ENCODE results near the gene FMNL2. TPM values are rescaled to one million over a fixed set of nuclear protein-coding genes. Genes with fewer than 3 reads are reported as not detected.
A peak's percentile ranks its signal among the peaks of the same experiment; 100 is the strongest.

Gene FMNL2
- total and polyA plus RNA-seq, 2 experiments from 2014 or later: 16.5 to 45.4 TPM

- H3K27ac Mint-ChIP-seq: peak overlapping the region; percentile 27; the same call in 1 of the 2 replicates
- peaks cover 99% of the 10 kb centered on the region for H3K79me2 ChIP-seq (replicated peaks; ENCODE audit: insufficient read depth)
Observed at GRCh38 chr2:152440460-152440859, 105.5 kb downstream of the FMNL2 start.

More at GRCh38 chr2:152440460-152440859, 105.5 kb downstream of the FMNL2 start:
- Histone ChIP-seq H3K4me3 (no peak overlapping the region), H3K36me3 (ENCODE audit: insufficient read depth) (no peaks in the 10 kb centered on the region), H3K9me2 (ENCODE audit: insufficient read depth) (0 out of 2 replicates have a peak, but pooled peaks cover 4% of the 10 kb centered on the region), H2AFZ (no peak overlapping the region), H3K27me3 (ENCODE audit: insufficient read depth) (no peaks in the 10 kb centered on the region), H3K4me2 (no peak overlapping the region), H3K27ac (ENCODE audit: low read depth) (no peak overlapping the region), H3K4me1 (ENCODE audit: insufficient read depth) (peaks cover 40% of the 10 kb centered on the region), H4K20me1 (replicated peaks; ENCODE audit: insufficient read depth) (peaks cover 4% of the 10 kb centered on the region; the same call in 1 of the 2 replicates), H3F3A (replicated peaks; ENCODE audit: low read depth) (no peaks in the 10 kb centered on the region)
- peaks cover 69% of the 10 kb centered on the region for H3K4me1 Mint-ChIP-seq
- ATAC-seq: no peak
- peaks cover 7% of the 10 kb centered on the region for H3K27me3 Mint-ChIP-seq (ENCODE audit: insufficient read depth, low read depth, poor library complexity)
- no peak for TF ChIP-seq CREB1 (CRISPR knock-in tag; IDR thresholded peaks at IDR 0.05; ENCODE audit: low read depth)
- no peak for TF ChIP-seq EZH2 (IDR thresholded peaks at IDR 0.05; ENCODE audit: low read depth, unreplicated experiment)
- no peak for TF ChIP-seq ETS1 (IDR thresholded peaks at IDR 0.05)
- no peak for TF ChIP-seq NANOG (IDR thresholded peaks at IDR 0.05; ENCODE audit: borderline replicate concordance)
- TF ChIP-seq ZNF462 (CRISPR knock-in tag; IDR thresholded peaks at IDR 0.05): no peak
- no peak for TF ChIP-seq EZH2phosphoT487 (IDR thresholded peaks at IDR 0.05; ENCODE audit: unreplicated experiment)
- TF ChIP-seq CTCF (conservative IDR thresholded peaks at IDR 0.05; ENCODE audit: low read depth in 2 of 2): no peak
- no peak for TF ChIP-seq REST (IDR thresholded peaks at IDR 0.05; ENCODE audit: unreplicated experiment)
- no peak for TF ChIP-seq STAT1 (IDR thresholded peaks at IDR 0.05; ENCODE audit: unreplicated experiment)
- H3K9me3 Mint-ChIP-seq: no peaks in the 10 kb centered on the region
- no peak overlapping the region for H3K4me3 Mint-ChIP-seq
- DNase-seq (ENCODE audit: low spot score): no peak
- H3K36me3 Mint-ChIP-seq (ENCODE audit: low read depth): no peaks in the 10 kb centered on the region; the same call in 2 of the 3 replicates
